ENCODE results near the gene SLC25A21. TPM values are rescaled to one million over a fixed set of nuclear protein-coding genes. Genes with fewer than 3 reads are reported as not detected.

SLC25A21 gene
- total and polyA plus RNA-seq, 2 of the 13 experiments (the other 11 are each of a cell fraction or from before 2014, with no cell fraction given): 1.9 to 2.9 TPM

- Histone ChIP-seq H3K9ac (ENCODE audit: insufficient read depth, low read depth, low read length) (no peak overlapping the region), H3K27me3 (ENCODE audit: control insufficient read depth in 1 of 2, insufficient read depth in 2 of 2, low read length in 2 of 2) (no peaks in the 10 kb centered on the region), H3K79me2 (ENCODE audit: insufficient read depth, low read length) (no peaks in the 10 kb centered on the region), H3K27ac (ENCODE audit: extremely low read length, insufficient read depth, low read length) (no peak overlapping the region), H2AFZ (ENCODE audit: low read length) (no peak overlapping the region), H3K4me2 (ENCODE audit: low read depth, low read length) (no peak overlapping the region), H3K4me3 (replicated peaks in 1 of 3; ENCODE audit: insufficient read depth in 1 of 3, low read depth in 2 of 3, low read length in 3 of 3) (no peak overlapping the region), H4K20me1 (ENCODE audit: insufficient read depth, low read length) (no peaks in the 10 kb centered on the region), H3K4me1 (ENCODE audit: insufficient read depth, low read length) (no peaks in the 10 kb centered on the region), H3K36me3 (replicated peaks in 1 of 2; ENCODE audit: control insufficient read depth in 1 of 2, insufficient read depth in 2 of 2, low read length in 2 of 2) (no peaks in the 10 kb centered on the region), H3K9me3 (ENCODE audit: low read length) (no peaks in the 10 kb centered on the region)
- FAIRE-seq (no peak), ATAC-seq (no peak), DNase-seq (ENCODE audit: low spot score) (no peak)
- ChIA-PET POLR2A (no interaction called here), CTCF (ENCODE audit: low intra/inter-chr PET ratio, low total read pairs) (no interaction called here)
- intact Hi-C loops (cut with micrococcal nuclease; ENCODE audit: unreplicated experiment) (no loop called here), in situ Hi-C loops (cut with HindIII; ENCODE audit: extremely low pct_ligation_motif_present, low pct_unique_long_range_greater_than_20kb) (no loop called here)
- BruUV-seq (replicated peaks): no TSS peak
- TF ChIP-seq, protein P1, sequence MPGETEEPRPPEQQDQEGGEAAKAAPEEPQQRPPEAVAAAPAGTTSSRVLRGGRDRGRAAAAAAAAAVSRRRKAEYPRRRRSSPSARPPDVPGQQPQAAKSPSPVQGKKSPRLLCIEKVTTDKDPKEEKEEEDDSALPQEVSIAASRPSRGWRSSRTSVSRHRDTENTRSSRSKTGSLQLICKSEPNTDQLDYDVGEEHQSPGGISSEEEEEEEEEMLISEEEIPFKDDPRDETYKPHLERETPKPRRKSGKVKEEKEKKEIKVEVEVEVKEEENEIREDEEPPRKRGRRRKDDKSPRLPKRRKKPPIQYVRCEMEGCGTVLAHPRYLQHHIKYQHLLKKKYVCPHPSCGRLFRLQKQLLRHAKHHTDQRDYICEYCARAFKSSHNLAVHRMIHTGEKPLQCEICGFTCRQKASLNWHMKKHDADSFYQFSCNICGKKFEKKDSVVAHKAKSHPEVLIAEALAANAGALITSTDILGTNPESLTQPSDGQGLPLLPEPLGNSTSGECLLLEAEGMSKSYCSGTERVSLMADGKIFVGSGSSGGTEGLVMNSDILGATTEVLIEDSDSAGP (CRISPR knock-in tag; IDR thresholded peaks at IDR 0.05; ENCODE audit: borderline replicate concordance): no peak
- no peak for TF ChIP-seq SP140L (CRISPR knock-in tag; IDR thresholded peaks at IDR 0.05; ENCODE audit: borderline replicate concordance)
- TF ChIP-seq AFF4 (CRISPR knock-in tag; IDR thresholded peaks at IDR 0.05): no peak
- TF ChIP-seq, protein P2, sequence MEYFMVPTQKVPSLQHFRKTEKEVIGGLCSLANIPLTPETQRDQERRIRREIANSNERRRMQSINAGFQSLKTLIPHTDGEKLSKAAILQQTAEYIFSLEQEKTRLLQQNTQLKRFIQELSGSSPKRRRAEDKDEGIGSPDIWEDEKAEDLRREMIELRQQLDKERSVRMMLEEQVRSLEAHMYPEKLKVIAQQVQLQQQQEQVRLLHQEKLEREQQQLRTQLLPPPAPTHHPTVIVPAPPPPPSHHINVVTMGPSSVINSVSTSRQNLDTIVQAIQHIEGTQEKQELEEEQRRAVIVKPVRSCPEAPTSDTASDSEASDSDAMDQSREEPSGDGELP (IDR thresholded peaks at IDR 0.05; ENCODE audit: borderline replicate concordance, low read depth): no peak
- TF ChIP-seq ZNF704 (CRISPR knock-in tag; IDR thresholded peaks at IDR 0.05; ENCODE audit: borderline replicate concordance): no peak
- TF ChIP-seq CTCF (CRISPR knock-in tag; IDR thresholded peaks at IDR 0.05): no peak
- no peak for TF ChIP-seq MIXL1 (CRISPR knock-in tag; IDR thresholded peaks at IDR 0.05)
- TF ChIP-seq, protein P3, sequence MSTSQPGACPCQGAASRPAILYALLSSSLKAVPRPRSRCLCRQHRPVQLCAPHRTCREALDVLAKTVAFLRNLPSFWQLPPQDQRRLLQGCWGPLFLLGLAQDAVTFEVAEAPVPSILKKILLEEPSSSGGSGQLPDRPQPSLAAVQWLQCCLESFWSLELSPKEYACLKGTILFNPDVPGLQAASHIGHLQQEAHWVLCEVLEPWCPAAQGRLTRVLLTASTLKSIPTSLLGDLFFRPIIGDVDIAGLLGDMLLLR (CRISPR knock-in tag; IDR thresholded peaks at IDR 0.05): no peak
- no peak for TF ChIP-seq FOXO1 (CRISPR knock-in tag; IDR thresholded peaks at IDR 0.05)
- no peak for TF ChIP-seq MEIS1 (CRISPR knock-in tag; IDR thresholded peaks at IDR 0.05; ENCODE audit: borderline replicate concordance)
- no peak for TF ChIP-seq ADNP (CRISPR knock-in tag; IDR thresholded peaks at IDR 0.05)
- TF ChIP-seq CCAR2 (optimal IDR thresholded peaks at IDR 0.05; ENCODE audit: low read depth, low read length): no peak
- TF ChIP-seq, protein P4, sequence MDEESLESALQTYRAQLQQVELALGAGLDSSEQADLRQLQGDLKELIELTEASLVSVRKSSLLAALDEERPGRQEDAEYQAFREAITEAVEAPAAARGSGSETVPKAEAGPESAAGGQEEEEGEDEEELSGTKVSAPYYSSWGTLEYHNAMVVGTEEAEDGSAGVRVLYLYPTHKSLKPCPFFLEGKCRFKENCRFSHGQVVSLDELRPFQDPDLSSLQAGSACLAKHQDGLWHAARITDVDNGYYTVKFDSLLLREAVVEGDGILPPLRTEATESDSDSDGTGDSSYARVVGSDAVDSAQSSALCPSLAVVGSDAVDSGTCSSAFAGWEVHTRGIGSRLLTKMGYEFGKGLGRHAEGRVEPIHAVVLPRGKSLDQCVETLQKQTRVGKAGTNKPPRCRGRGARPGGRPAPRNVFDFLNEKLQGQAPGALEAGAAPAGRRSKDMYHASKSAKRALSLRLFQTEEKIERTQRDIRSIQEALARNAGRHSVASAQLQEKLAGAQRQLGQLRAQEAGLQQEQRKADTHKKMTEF (CRISPR knock-in tag; IDR thresholded peaks at IDR 0.05): no peak
Observed at GRCh38 chr14:37081856-37082255, 90.5 kb downstream of the SLC25A21 start.
